ENCODE measurements around the gene TSR2.

- TF ChIP-seq KDM4A (IDR thresholded peaks at IDR 0.05; ENCODE audit: low read depth, low read length, severe bottlenecking), result peak; percentile 36
- TF ChIP-seq KDM1A (IDR thresholded peaks at IDR 0.05; ENCODE audit: borderline replicate concordance, low read length), result no peak
- TF ChIP-seq SP1 (IDR thresholded peaks at IDR 0.05; ENCODE audit: low read depth, low read length), result 0 out of 2 replicates have a peak, but pooled peaks have one; percentile 48
- TF ChIP-seq YY1 (IDR thresholded peaks at IDR 0.05; ENCODE audit: low read depth, low read length), result peak; percentile 94
- no peak for TF ChIP-seq ZNF274 (IDR thresholded peaks at IDR 0.05; ENCODE audit: borderline replicate concordance, extremely low read depth, low read length)
- no peak for TF ChIP-seq CHD2 (IDR thresholded peaks at IDR 0.05; ENCODE audit: low read length)
- TF ChIP-seq POLR2AphosphoS5 (IDR thresholded peaks at IDR 0.05; ENCODE audit: low read depth, low read length), result peak; percentile 59; the same call in 1 of the 2 replicates
- TF ChIP-seq, protein P1, sequence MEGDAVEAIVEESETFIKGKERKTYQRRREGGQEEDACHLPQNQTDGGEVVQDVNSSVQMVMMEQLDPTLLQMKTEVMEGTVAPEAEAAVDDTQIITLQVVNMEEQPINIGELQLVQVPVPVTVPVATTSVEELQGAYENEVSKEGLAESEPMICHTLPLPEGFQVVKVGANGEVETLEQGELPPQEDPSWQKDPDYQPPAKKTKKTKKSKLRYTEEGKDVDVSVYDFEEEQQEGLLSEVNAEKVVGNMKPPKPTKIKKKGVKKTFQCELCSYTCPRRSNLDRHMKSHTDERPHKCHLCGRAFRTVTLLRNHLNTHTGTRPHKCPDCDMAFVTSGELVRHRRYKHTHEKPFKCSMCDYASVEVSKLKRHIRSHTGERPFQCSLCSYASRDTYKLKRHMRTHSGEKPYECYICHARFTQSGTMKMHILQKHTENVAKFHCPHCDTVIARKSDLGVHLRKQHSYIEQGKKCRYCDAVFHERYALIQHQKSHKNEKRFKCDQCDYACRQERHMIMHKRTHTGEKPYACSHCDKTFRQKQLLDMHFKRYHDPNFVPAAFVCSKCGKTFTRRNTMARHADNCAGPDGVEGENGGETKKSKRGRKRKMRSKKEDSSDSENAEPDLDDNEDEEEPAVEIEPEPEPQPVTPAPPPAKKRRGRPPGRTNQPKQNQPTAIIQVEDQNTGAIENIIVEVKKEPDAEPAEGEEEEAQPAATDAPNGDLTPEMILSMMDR (IDR thresholded peaks at IDR 0.05; ENCODE audit: control extremely low read depth in 1 of 3, insufficient read depth in 1 of 3, low read depth in 1 of 3, low read length in 3 of 3), result no peak
- no peak for TF ChIP-seq EP300 (IDR thresholded peaks at IDR 0.05; ENCODE audit: borderline replicate concordance in 1 of 2, low read depth in 2 of 2, low read length in 2 of 2)
- no peak for TF ChIP-seq RNF2 (IDR thresholded peaks at IDR 0.05; ENCODE audit: borderline replicate concordance, low read depth, low read length, missing control alignments, poor library complexity, severe bottlenecking)
- no peak for TF ChIP-seq EZH2 (IDR thresholded peaks at IDR 0.05; ENCODE audit: low read depth, low read length, severe bottlenecking)
- no peak for TF ChIP-seq MAFK (IDR thresholded peaks at IDR 0.05; ENCODE audit: low read depth, low read length)
- peak; percentile 70 for TF ChIP-seq MAX (IDR thresholded peaks at IDR 0.05)
Observed at GRCh38 chrX:54439960-54440871, at the start of gene TSR2.
